Calu3 (cell line): ENCODE measurements around the gene ZBTB18. TPM values are rescaled to one million over a fixed set of nuclear protein-coding genes. Genes with fewer than 3 reads are reported as not detected.
A peak's percentile ranks its signal among the peaks of the same experiment; 100 is the strongest.

ENCODE experiments used
- BruUV-seq: library from RNA; stranded (reverse); fragments of 400-500 nt; replicated peaks from 2 replicates; lab custom pipeline; 2021; lab: Mats Ljungman, UMichigan
- CTCF ChIA-PET: fragments of 300-600 bp; sonication (Branson Sonifier 250); formaldehyde crosslinking; loops from one replicate; lab custom pipeline; 2022; ENCODE audit warnings: antibody characterized with exemption; lab: Charles Lee
- DNase-seq: peaks from one replicate; pipeline ENCODE4 v3.0.0; 2022
- H3K27ac Mint-ChIP-seq: one replicate; pipeline ENCODE4 v1.8.0; 2022; ENCODE audit warnings: mixed read lengths; ENCODE audit not compliant: unreplicated experiment
- H3K27me3 Mint-ChIP-seq: one replicate; pipeline ENCODE4 v1.8.0; 2022; ENCODE audit warnings: mixed read lengths; ENCODE audit not compliant: unreplicated experiment
- H3K36me3 Mint-ChIP-seq: one replicate; pipeline ENCODE4 v1.8.0; 2022; ENCODE audit warnings: mild to moderate bottlenecking, moderate library complexity, mixed read lengths; ENCODE audit not compliant: insufficient read depth, unreplicated experiment
- H3K4me1 Mint-ChIP-seq: one replicate; pipeline ENCODE4 v1.8.0; 2022; ENCODE audit warnings: mild to moderate bottlenecking, low read depth, mixed read lengths; ENCODE audit not compliant: unreplicated experiment
- H3K4me3 Mint-ChIP-seq: one replicate; pipeline ENCODE4 v1.8.0; 2022; ENCODE audit warnings: mild to moderate bottlenecking, low read depth, moderate library complexity, mixed read lengths; ENCODE audit not compliant: unreplicated experiment
- H3K9me3 Mint-ChIP-seq: one replicate; pipeline ENCODE4 v1.8.0; 2022; ENCODE audit warnings: low read depth, mixed read lengths; ENCODE audit not compliant: unreplicated experiment
- CTCF ChIP-seq: fragments of 200-600 bp; IDR thresholded peaks from one replicate; pipeline ENCODE4 v1.8.0; 2022; ENCODE audit warnings: antibody characterized with exemption; ENCODE audit not compliant: unreplicated experiment
- intact Hi-C: fragments of 100-400 bp; cut with micrococcal nuclease; formaldehyde crosslinking; loops from one replicate; pipeline ENCODE4 v1.10.0; 2022; ENCODE audit not compliant: unreplicated experiment
- total RNA-seq: library from RNA; stranded (reverse); gene quantifications from 2 replicates; pipeline ENCODE4 v1.2.3, GENCODE V29; 2022

The ZBTB18 gene
- total RNA-seq, 1 experiment from 2014 or later = 37.8 TPM

- Mint-ChIP-seq H3K36me3 (peaks cover 36% of the 10 kb centered on the region), H3K27ac (peak overlapping the region; percentile 86), H3K4me3 (peak overlapping the region; percentile 86), H3K9me3 (no peaks in the 10 kb centered on the region), H3K27me3 (no peaks in the 10 kb centered on the region), H3K4me1 (peaks cover 18% of the 10 kb centered on the region)
- BruUV-seq = TSS peak; percentile 67
- DNase-seq = no peak
- no peak for TF ChIP-seq CTCF
- intact Hi-C loops = loop anchor here (1.0 to 5.0 kb wide), 3 partner anchors 117 to 205 kb away; no protein-coding TSS in a partner anchor
- CTCF ChIA-PET = interaction anchor here (0.6 to 1.3 kb wide), 5 partner anchors 14 to 719 kb away, joined by 3 to 7 read pairs (median 4); no protein-coding TSS in a partner anchor
Observed at GRCh38 chr1:244046907-244047611, 4.0 kb upstream of the ZBTB18 start.

GRCh38 chr1:244047621-244048255, 3.3 kb upstream of the ZBTB18 start:
- no peaks in the 10 kb centered on the region for H3K9me3 Mint-ChIP-seq
- peaks cover 36% of the 10 kb centered on the region for H3K36me3 Mint-ChIP-seq
- H3K27ac Mint-ChIP-seq = peak overlapping the region; percentile 86
- H3K4me1 Mint-ChIP-seq = peaks cover 12% of the 10 kb centered on the region
- no TSS peak for BruUV-seq
- CTCF ChIA-PET = interaction anchor here (0.6 to 1.3 kb wide), 9 partner anchors 12 to 653 kb away, joined by 3 to 7 read pairs (median 4); no protein-coding TSS in a partner anchor
- DNase-seq = no peak
- intact Hi-C loops = loop anchor here (1.0 to 5.0 kb wide), 4 partner anchors 69 to 205 kb away; no protein-coding TSS in a partner anchor
- TF ChIP-seq CTCF = no peak
- H3K27me3 Mint-ChIP-seq = no peaks in the 10 kb centered on the region
- H3K4me3 Mint-ChIP-seq = peak overlapping the region; percentile 86

GRCh38 chr1:244048256-244049161, 2.6 kb upstream of the ZBTB18 start:
- Mint-ChIP-seq H3K4me1 (peaks cover 12% of the 10 kb centered on the region), H3K4me3 (peak overlapping the region; percentile 86), H3K9me3 (no peaks in the 10 kb centered on the region), H3K27me3 (no peaks in the 10 kb centered on the region), H3K27ac (peak overlapping the region; percentile 86), H3K36me3 (peaks cover 36% of the 10 kb centered on the region)
- intact Hi-C loops = loop anchor here (2.0 to 5.0 kb wide), 3 partner anchors 68 to 206 kb away; no protein-coding TSS in a partner anchor
- TF ChIP-seq CTCF = no peak
- BruUV-seq = no TSS peak
- peak; percentile 98 for DNase-seq
- CTCF ChIA-PET = interaction anchor here (0.6 to 1.3 kb wide), 7 partner anchors 11 to 173 kb away, joined by 3 to 7 read pairs (median 5); no protein-coding TSS in a partner anchor
